ENCODE results near the gene TFR2. TPM values are rescaled to one million over a fixed set of nuclear protein-coding genes. Genes with fewer than 3 reads are reported as not detected.

TFR2 gene
- total and polyA plus RNA-seq, 2 donors (not counting 1 experiment from before 2014, with no cell fraction given), result 5.9 to 10.0 TPM

GRCh38 chr7:100578246-100579183 is 62.8 kb downstream of the TFR2 start:
- Histone ChIP-seq H3K4me3 (ENCODE audit: control extremely low read depth in 1 of 5, extremely low read depth in 1 of 5, insufficient read depth in 1 of 5, low read depth in 2 of 5, low read length in 4 of 5) (no peak overlapping the region), H3K27me3 (replicated peaks in 1 of 4; ENCODE audit: control extremely low read depth in 1 of 4, control insufficient read depth in 3 of 4, insufficient read depth in 4 of 4, low read length in 3 of 4) (no peaks in the 10 kb centered on the region), H2AFZ (ENCODE audit: insufficient read depth, low read depth, low read length, poor library complexity, severe bottlenecking) (no peak overlapping the region), H3K36me3 (replicated peaks in 1 of 2; ENCODE audit: control extremely low read depth in 1 of 2, control insufficient read depth in 1 of 2, extremely low read depth in 1 of 2, insufficient read depth in 2 of 2, low read length in 1 of 2) (peaks cover 0 to 89% of the 10 kb centered on the region in 2 experiments), H4K20me1 (ENCODE audit: control insufficient read depth, insufficient read depth, low read length, poor library complexity, severe bottlenecking) (peaks cover 91% of the 10 kb centered on the region), H3K9me3 (ENCODE audit: control extremely low read depth in 1 of 3, control insufficient read depth in 2 of 3, insufficient read depth in 1 of 3, low read length in 2 of 3) (no peaks in the 10 kb centered on the region), H3K4me1 (ENCODE audit: control insufficient read depth in 2 of 2, insufficient read depth in 2 of 2, low read length in 2 of 2) (peaks cover 13 to 16% of the 10 kb centered on the region in 2 donors), H3K79me2 (ENCODE audit: control insufficient read depth, insufficient read depth, low read length) (peaks cover 55% of the 10 kb centered on the region), H3K9ac (ENCODE audit: low read length) (no peak overlapping the region), H3K27ac (ENCODE audit: low read length in 2 of 2) (no peak overlapping the region), H3K4me2 (replicated peaks; ENCODE audit: low read depth, low read length, poor library complexity, severe bottlenecking) (no peak overlapping the region)
- WGBS (ENCODE audit: insufficient coverage), result 99% methylated on average over 23 of the region's 28 CpGs
- ATAC-seq (ENCODE audit: low read depth), result no peak
- Mint-ChIP-seq H3K27me3 (no peaks in the 10 kb centered on the region), H3K27ac (no peak overlapping the region), H3K9me3 (ENCODE audit: insufficient read depth) (no peaks in the 10 kb centered on the region), H3K4me1 (peaks cover 18% of the 10 kb centered on the region), H3K4me3 (no peak overlapping the region)
- intact Hi-C loops (cut with micrococcal nuclease), result no loop called here
- POLR2A ChIA-PET, result interaction anchor here (0.5 to 0.7 kb wide), 3 partner anchors 19 to 316 kb away, joined by 3 to 8 read pairs (median 4); no protein-coding TSS in a partner anchor
- CTCF ChIA-PET, result interaction anchor here (1.4 kb wide), 1 partner anchor 17 kb away, joined by 3 read pairs; no protein-coding TSS in a partner anchor
- DNase-seq, result no peak
- no peak for TF ChIP-seq EZH2 (IDR thresholded peaks at IDR 0.05; ENCODE audit: borderline replicate concordance, insufficient read depth, low read depth, low read length, poor library complexity, severe bottlenecking)
- TF ChIP-seq CTCF (IDR thresholded peaks at IDR 0.05), result no peak

- Histone ChIP-seq H3K4me2 (replicated peaks; ENCODE audit: low read depth, low read length, poor library complexity, severe bottlenecking) (no peak overlapping the region), H4K20me1 (ENCODE audit: control insufficient read depth, insufficient read depth, low read length, poor library complexity, severe bottlenecking) (peaks cover 93% of the 10 kb centered on the region), H3K9ac (ENCODE audit: low read length) (no peak overlapping the region), H3K4me3 (ENCODE audit: control extremely low read depth in 1 of 5, extremely low read depth in 1 of 5, insufficient read depth in 1 of 5, low read depth in 2 of 5, low read length in 4 of 5) (no peak overlapping the region), H3K36me3 (replicated peaks in 1 of 2; ENCODE audit: control extremely low read depth in 1 of 2, control insufficient read depth in 1 of 2, extremely low read depth in 1 of 2, insufficient read depth in 2 of 2, low read length in 1 of 2) (peaks cover 0 to 83% of the 10 kb centered on the region in 2 experiments), H3K4me1 (ENCODE audit: control insufficient read depth in 2 of 2, insufficient read depth in 2 of 2, low read length in 2 of 2) (peaks cover 3 to 6% of the 10 kb centered on the region in 2 donors), H3K27me3 (replicated peaks in 1 of 4; ENCODE audit: control extremely low read depth in 1 of 4, control insufficient read depth in 3 of 4, insufficient read depth in 4 of 4, low read length in 3 of 4) (no peaks in the 10 kb centered on the region), H3K79me2 (ENCODE audit: control insufficient read depth, insufficient read depth, low read length) (peaks cover 50% of the 10 kb centered on the region), H3K9me3 (ENCODE audit: control extremely low read depth in 1 of 3, control insufficient read depth in 2 of 3, insufficient read depth in 1 of 3, low read length in 2 of 3) (no peaks in the 10 kb centered on the region), H3K27ac (ENCODE audit: low read length in 2 of 2) (no peak overlapping the region), H2AFZ (ENCODE audit: insufficient read depth, low read depth, low read length, poor library complexity, severe bottlenecking) (no peak overlapping the region)
- TF ChIP-seq EZH2 (IDR thresholded peaks at IDR 0.05; ENCODE audit: borderline replicate concordance, insufficient read depth, low read depth, low read length, poor library complexity, severe bottlenecking) (no peak), CTCF (IDR thresholded peaks at IDR 0.05) (no peak)
- intact Hi-C loops (cut with micrococcal nuclease), result no loop called here
- Mint-ChIP-seq H3K4me3 (no peak overlapping the region), H3K27me3 (no peaks in the 10 kb centered on the region), H3K4me1 (peaks cover 8% of the 10 kb centered on the region), H3K27ac (no peak overlapping the region), H3K9me3 (ENCODE audit: insufficient read depth) (no peaks in the 10 kb centered on the region)
- WGBS (ENCODE audit: insufficient coverage), result 92% methylated on average over 10 of the region's 14 CpGs
- ATAC-seq (ENCODE audit: low read depth) (no peak), DNase-seq (no peak)
- ChIA-PET POLR2A (interaction anchor here (0.7 kb wide), 1 partner anchor 55 kb away, joined by 7 read pairs; no protein-coding TSS in a partner anchor), CTCF (interaction anchor here (1.4 kb wide), 1 partner anchor 16 kb away, joined by 3 read pairs; no protein-coding TSS in a partner anchor)
Observed at GRCh38 chr7:100577507-100577906, 63.8 kb downstream of the TFR2 start.

Measured in B cell (primary cell).